CD4-positive, alpha-beta T cell treated with Interleukin-12 subunit alpha and Interleukin-12 subunit beta, for 1 hour (primary cell): ENCODE data around the gene ADAMTSL3.

Source experiments
- DNase-seq: peaks from one replicate; pipeline ENCODE4 v3.0.0-alpha.2; 2020

The ADAMTSL3 gene

GRCh38 chr15:83889995-83890394 lies 236.1 kb downstream of the ADAMTSL3 start:
- no peak for DNase-seq

- no peak for DNase-seq
Observed at GRCh38 chr15:83890587-83890986, 236.7 kb downstream of the ADAMTSL3 start.

- DNase-seq, result no peak
Observed at GRCh38 chr15:83892498-83892897, 238.6 kb downstream of the ADAMTSL3 start.

GRCh38 chr15:83893308-83893707 lies 239.4 kb downstream of the ADAMTSL3 start:
- DNase-seq, result no peak

- DNase-seq, result no peak
Observed at GRCh38 chr15:83897037-83897436, 243.1 kb downstream of the ADAMTSL3 start.

GRCh38 chr15:83898361-83898760 lies 244.4 kb downstream of the ADAMTSL3 start:
- DNase-seq, result no peak

- DNase-seq, result no peak
Observed at GRCh38 chr15:83899670-83900069, 245.7 kb downstream of the ADAMTSL3 start.

GRCh38 chr15:83904107-83905040 lies 250.5 kb downstream of the ADAMTSL3 start:
- DNase-seq, result no peak

GRCh38 chr15:83905556-83906273 lies 251.8 kb downstream of the ADAMTSL3 start:
- DNase-seq, result no peak

GRCh38 chr15:83911345-83911744 lies 257.4 kb downstream of the ADAMTSL3 start:
- DNase-seq, result no peak

- no peak for DNase-seq
Observed at GRCh38 chr15:83912343-83912742, 258.4 kb downstream of the ADAMTSL3 start.

GRCh38 chr15:83913034-83913632 lies 259.2 kb downstream of the ADAMTSL3 start:
- DNase-seq, result no peak

GRCh38 chr15:83914906-83915305 lies 261.0 kb downstream of the ADAMTSL3 start:
- no peak for DNase-seq

- DNase-seq, result no peak
Observed at GRCh38 chr15:83917432-83917831, 263.5 kb downstream of the ADAMTSL3 start.

GRCh38 chr15:83918011-83918410 lies 264.1 kb downstream of the ADAMTSL3 start:
- no peak for DNase-seq

- no peak for DNase-seq
Observed at GRCh38 chr15:83919319-83919830, 265.5 kb downstream of the ADAMTSL3 start.

GRCh38 chr15:83919978-83920510 lies 266.1 kb downstream of the ADAMTSL3 start:
- no peak for DNase-seq

GRCh38 chr15:83922649-83923294 lies 268.8 kb downstream of the ADAMTSL3 start:
- DNase-seq, result no peak

GRCh38 chr15:83926116-83926515 lies 272.2 kb downstream of the ADAMTSL3 start:
- DNase-seq, result no peak

- no peak for DNase-seq
Observed at GRCh38 chr15:83927704-83928391, 273.9 kb downstream of the ADAMTSL3 start.

GRCh38 chr15:83928392-83928734 lies 274.4 kb downstream of the ADAMTSL3 start:
- DNase-seq, result no peak

GRCh38 chr15:83928878-83929418 lies 275.0 kb downstream of the ADAMTSL3 start:
- DNase-seq, result no peak
